Upper lobe of left lung (tissue), 6 donors: ENCODE measurements around the gene TRAF3. TPM values are rescaled to one million over a fixed set of nuclear protein-coding genes. Genes with fewer than 3 reads are reported as not detected.
A peak's percentile ranks its signal among the peaks of the same experiment; 100 is the strongest.

Experiments used
- ATAC-seq, 2 donors: fragments of 200-7000 bp; cut with Tn5 transposase; one replicate each; pipeline ENCODE4 v1.9.1; 2022; ENCODE audit warnings: mild to moderate bottlenecking in 2 of 2, moderate library complexity in 2 of 2; ENCODE audit not compliant: low FRiP score in 2 of 2
- DNase-seq, 2 donors: peaks; one replicate each; pipeline ENCODE4 v3.0.0-alpha.2; 2019 to 2020
- H3K27ac ChIP-seq, 4 donors: fragments of 200-600 bp; sonication (generic); one replicate each; pipeline ENCODE4 v1.5.1; 2016 to 2019
- H3K27me3 ChIP-seq, 4 donors: fragments of 200-600 bp; sonication (generic); one replicate each; pipeline ENCODE4 v1.5.1; 2017 to 2019
- H3K36me3 ChIP-seq, 4 donors: fragments of 200-600 bp; sonication (generic); one replicate each; pipeline ENCODE4 v1.5.1; 2016 to 2019
- H3K4me1 ChIP-seq, 4 donors: fragments of 200-600 bp; sonication (generic); one replicate each; pipeline ENCODE4 v1.5.1; 2018 to 2019
- H3K4me3 ChIP-seq, 4 donors: fragments of 200-600 bp; sonication (generic); one replicate each; pipeline ENCODE4 v1.5.1; 2017 to 2019; ENCODE audit warnings: mild to moderate bottlenecking in 2 of 4, moderate library complexity in 1 of 4
- H3K9me3 ChIP-seq, 4 donors: fragments of 200-600 bp; sonication (generic); one replicate each; pipeline ENCODE4 v1.5.1; 2018 to 2019
- EP300 ChIP-seq, 4 donors: sonication (generic); formaldehyde crosslinking; IDR thresholded peaks; one replicate each; pipeline ENCODE4 v1.5.1; 2017; ENCODE audit warnings: antibody characterized with exemption in 4 of 4, control low read depth in 2 of 4
- POLR2A ChIP-seq, 4 donors: fragments of 450-650 bp; IDR thresholded peaks; one replicate each; pipeline ENCODE4 v1.5.1; 2016 to 2017; ENCODE audit warnings: antibody characterized with exemption in 4 of 4, mild to moderate bottlenecking in 2 of 4
- POLR2AphosphoS5 ChIP-seq, 2 donors: sonication (generic); formaldehyde crosslinking; IDR thresholded peaks; one replicate each; pipeline ENCODE4 v1.5.1; 2017; ENCODE audit warnings: antibody characterized with exemption in 2 of 2
- WGBS, 2 donors: methylation state at CpG; one replicate each; pipeline ENCODE4 v1.1.5; 2017 to 2018; 5-methylcytosine and 5-hydroxymethylcytosine counted together
- total RNA-seq, 6 donors: library from RNA; depleted of rRNA in 4 of 6; stranded (reverse); fragments of >200 nt in 4 of 6; gene quantifications; one replicate each; pipeline versions ENCODE4 v1.1.0 to v1.2.1, GENCODE V29; 2016 to 2021
- TF ChIP-seq, protein P1 (sequence below), 6 experiments: fragments of 450-650 bp in 4 of 6; fragments of 200-600 bp in 2 of 6; sonication (generic) in 2 of 6; IDR thresholded peaks; one replicate each; pipeline ENCODE4 v1.5.1; 2016 to 2019; ENCODE audit warnings: antibody characterized with exemption in 6 of 6
- donor health status: DM: no; HTN: no; CAD: no; lungs with moderate emphysema.
- donor health status: DM: no; HTN: yes; CAD: no; lungs with severe emphysema.

The TRAF3 gene
- total RNA-seq, 6 donors from 2014 or later: 14.7 to 45.4 (median 22.1) TPM

DNA sequence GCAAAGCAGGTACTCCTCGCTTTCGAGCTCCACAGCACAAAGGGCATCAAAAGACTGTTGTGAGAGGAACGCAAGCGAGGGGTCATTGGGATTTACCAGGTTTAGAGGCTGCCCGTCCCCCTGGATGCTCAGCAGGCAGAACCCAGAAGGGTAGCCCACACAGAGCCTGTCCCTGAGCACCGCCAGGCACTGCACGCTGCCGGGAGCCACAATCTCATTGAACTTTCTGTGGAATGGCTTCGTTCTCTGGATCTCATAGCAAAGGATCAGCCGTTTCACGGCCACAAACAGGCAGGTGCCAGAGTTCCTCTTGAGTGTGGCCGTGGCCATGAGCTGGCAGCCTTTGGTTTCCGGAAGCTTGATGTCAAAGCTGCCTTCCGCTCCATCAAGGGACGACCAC, 166.7 kb downstream of the TRAF3 start:
- TF ChIP-seq POLR2AphosphoS5 (IDR thresholded peaks at IDR 0.05): no peak
- TF ChIP-seq, protein P1, sequence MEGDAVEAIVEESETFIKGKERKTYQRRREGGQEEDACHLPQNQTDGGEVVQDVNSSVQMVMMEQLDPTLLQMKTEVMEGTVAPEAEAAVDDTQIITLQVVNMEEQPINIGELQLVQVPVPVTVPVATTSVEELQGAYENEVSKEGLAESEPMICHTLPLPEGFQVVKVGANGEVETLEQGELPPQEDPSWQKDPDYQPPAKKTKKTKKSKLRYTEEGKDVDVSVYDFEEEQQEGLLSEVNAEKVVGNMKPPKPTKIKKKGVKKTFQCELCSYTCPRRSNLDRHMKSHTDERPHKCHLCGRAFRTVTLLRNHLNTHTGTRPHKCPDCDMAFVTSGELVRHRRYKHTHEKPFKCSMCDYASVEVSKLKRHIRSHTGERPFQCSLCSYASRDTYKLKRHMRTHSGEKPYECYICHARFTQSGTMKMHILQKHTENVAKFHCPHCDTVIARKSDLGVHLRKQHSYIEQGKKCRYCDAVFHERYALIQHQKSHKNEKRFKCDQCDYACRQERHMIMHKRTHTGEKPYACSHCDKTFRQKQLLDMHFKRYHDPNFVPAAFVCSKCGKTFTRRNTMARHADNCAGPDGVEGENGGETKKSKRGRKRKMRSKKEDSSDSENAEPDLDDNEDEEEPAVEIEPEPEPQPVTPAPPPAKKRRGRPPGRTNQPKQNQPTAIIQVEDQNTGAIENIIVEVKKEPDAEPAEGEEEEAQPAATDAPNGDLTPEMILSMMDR (IDR thresholded peaks at IDR 0.05): no peak
- no peak for TF ChIP-seq POLR2A (IDR thresholded peaks at IDR 0.05)
- no peak for TF ChIP-seq EP300 (IDR thresholded peaks at IDR 0.05)
- peak in 1 of 2 donors; percentile 29 for DNase-seq
- H3K4me1 ChIP-seq: peaks cover 0 to 15% (median 7%) of the 10 kb centered on the region in 4 donors
- no peak overlapping the region for H3K27ac ChIP-seq
- H3K4me3 ChIP-seq: no peak overlapping the region
- no peak for ATAC-seq
- H3K9me3 ChIP-seq: no peaks in the 10 kb centered on the region
- H3K27me3 ChIP-seq: no peaks in the 10 kb centered on the region
- peaks cover 34 to 93% (median 82%) of the 10 kb centered on the region in 4 donors for H3K36me3 ChIP-seq
- 92 to 99% methylated on average over 10 to 15 of the region's 15 CpGs for WGBS, 2 donors

DNA sequence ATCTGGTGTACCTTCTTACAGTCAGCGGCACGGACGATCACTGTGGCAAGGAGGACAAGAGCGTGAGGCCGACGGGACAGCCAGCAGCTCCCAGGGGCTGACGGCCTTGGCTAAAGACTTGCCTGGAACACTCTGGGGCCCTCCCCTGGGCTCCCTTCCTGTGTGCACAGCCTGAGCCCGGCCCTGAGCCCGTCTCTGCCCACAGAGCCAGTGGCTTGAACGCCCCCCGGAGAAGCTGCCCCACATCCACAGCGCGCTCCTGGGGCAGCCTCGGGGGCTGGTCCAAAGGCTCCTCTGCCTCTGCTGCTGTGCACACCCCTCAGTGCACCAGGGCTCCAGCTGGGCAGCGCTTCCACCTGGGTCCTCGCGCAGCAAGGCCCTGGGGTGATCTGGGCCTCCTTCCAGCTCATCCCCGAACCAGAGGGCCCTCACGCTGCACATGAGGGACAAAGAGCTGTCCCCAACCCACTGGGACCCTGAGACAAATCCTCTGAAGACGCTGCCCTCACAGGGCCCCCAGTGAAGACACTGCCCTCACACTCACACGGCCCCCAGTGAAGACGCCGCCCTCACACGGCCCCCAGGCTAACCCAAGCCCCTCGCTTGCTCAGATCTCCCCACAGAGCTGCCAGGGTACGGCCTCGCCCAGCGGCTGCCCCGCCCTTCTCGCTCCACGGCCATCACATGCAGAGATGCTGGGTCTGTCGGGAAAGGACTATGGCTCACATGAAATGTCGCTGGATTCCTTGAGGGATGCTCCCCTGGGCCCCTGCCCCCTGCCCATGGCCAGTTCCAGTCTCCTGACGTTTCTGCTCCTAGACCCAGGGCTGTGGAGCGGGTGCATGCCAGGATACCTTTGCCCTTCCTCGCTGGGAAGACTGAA, 167.4 kb downstream of the TRAF3 start:
- Histone ChIP-seq H3K27ac (no peak overlapping the region), H3K36me3 (peaks cover 36 to 93% (median 82%) of the 10 kb centered on the region in 4 donors), H3K27me3 (no peaks in the 10 kb centered on the region), H3K9me3 (no peaks in the 10 kb centered on the region), H3K4me1 (peaks cover 0 to 15% (median 7%) of the 10 kb centered on the region in 4 donors), H3K4me3 (no peak overlapping the region)
- TF ChIP-seq EP300 (IDR thresholded peaks at IDR 0.05) (no peak), POLR2AphosphoS5 (IDR thresholded peaks at IDR 0.05) (no peak), POLR2A (IDR thresholded peaks at IDR 0.05) (no peak)
- TF ChIP-seq, protein P1 (IDR thresholded peaks at IDR 0.05): no peak
- DNase-seq (peak in 1 of 2 donors; percentile 77), ATAC-seq (no peak)
- WGBS, 2 donors: 86 to 94% methylated on average over 11 to 19 of the region's 36 CpGs

DNA sequence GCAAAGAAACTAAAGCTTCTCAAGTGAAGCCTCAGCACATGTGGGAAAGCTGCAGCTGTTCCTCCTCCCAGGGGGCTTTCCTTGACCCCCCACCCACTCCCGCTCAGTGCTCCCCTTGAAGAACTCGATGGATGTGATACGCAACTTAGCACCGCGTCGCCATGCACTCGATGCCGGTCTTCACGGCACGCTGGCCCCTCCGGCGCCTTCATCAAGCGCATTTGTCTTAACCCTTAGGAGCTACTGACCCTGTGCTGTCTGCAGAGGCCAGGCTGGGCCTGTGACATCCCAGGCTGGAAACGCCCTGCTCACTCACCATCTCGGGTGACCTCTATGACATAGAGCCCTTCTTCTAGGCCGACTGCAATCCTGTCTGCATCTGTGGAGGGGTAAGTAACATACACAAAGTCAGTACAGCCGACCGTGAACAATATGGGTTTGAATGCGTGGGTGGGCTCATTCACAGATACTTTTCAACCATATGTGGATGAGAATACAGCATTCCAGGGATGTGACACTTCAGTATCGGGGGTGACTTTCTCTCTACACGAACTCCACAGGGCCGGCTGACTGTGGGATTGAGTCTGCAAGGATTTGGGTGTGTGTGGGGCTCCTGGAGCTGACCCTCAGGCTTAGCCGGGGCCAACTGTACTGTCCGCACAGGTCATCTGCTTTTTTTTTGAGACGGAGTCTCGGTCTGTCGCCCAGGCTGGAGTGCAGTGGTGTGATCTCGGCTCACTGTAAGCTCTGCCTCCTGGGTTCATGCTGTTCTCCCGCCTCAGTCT, 168.3 kb downstream of the TRAF3 start:
- Histone ChIP-seq H3K36me3 (peaks cover 36 to 94% (median 83%) of the 10 kb centered on the region in 4 donors), H3K4me1 (peaks cover 0 to 9% (median 7%) of the 10 kb centered on the region in 4 donors), H3K27me3 (no peaks in the 10 kb centered on the region), H3K27ac (no peak overlapping the region), H3K9me3 (no peaks in the 10 kb centered on the region), H3K4me3 (no peak overlapping the region)
- TF ChIP-seq, protein P1 (IDR thresholded peaks at IDR 0.05): no peak
- TF ChIP-seq EP300 (IDR thresholded peaks at IDR 0.05) (no peak), POLR2AphosphoS5 (IDR thresholded peaks at IDR 0.05) (no peak), POLR2A (IDR thresholded peaks at IDR 0.05) (no peak)
- ATAC-seq (no peak), DNase-seq (peak in 1 of 2 donors; percentile 64)
- 90 to 93% methylated on average over 29 of the region's 29 CpGs for WGBS, 2 donors

DNA sequence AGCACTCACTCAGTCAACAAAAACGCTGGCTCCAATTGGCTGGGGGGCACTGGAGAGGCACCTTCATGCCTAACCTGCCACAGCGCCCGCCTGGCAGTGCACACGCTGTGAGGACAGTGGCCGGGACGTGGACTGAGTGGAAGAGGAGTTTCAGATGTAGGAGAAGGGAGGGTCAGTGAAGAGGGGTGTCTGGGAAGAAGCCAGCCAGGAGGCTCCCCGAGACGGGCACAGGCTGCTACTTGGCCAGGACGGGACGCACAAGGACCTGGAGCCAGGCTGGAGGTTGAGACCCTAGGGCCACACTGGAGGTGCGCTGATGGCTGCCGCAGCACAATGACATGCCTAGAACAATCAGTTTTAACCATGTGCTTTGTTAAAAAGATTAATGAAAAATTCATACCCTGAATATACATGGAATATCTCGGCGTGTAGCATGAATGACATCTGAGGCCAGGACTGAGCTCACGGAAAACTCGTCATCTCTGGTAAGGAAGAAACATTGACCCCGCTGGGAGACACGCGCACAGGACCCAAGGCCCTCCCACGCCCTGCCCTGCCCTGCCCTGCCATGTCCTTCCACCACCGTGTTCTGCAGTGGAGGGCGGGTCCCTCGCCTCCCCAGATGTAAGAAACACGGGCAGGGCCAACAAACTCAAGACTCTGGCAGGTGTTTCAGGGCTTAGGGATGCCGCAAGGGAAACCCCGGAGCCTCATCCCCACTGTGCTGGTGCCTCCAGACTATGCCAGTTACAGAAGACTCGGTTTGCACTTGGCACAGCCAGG, 170.3 kb downstream of the TRAF3 start:
- no peak overlapping the region for H3K4me3 ChIP-seq
- H3K9me3 ChIP-seq: no peaks in the 10 kb centered on the region
- H3K36me3 ChIP-seq: peaks cover 39 to 94% (median 87%) of the 10 kb centered on the region in 4 donors
- no peak overlapping the region for H3K27ac ChIP-seq
- ATAC-seq (no peak), DNase-seq (peak in 1 of 2 donors; percentile 52)
- TF ChIP-seq POLR2AphosphoS5 (IDR thresholded peaks at IDR 0.05): no peak
- TF ChIP-seq EP300 (IDR thresholded peaks at IDR 0.05): no peak
- TF ChIP-seq, protein P1 (IDR thresholded peaks at IDR 0.05): no peak
- no peak for TF ChIP-seq POLR2A (IDR thresholded peaks at IDR 0.05)
- no peaks in the 10 kb centered on the region for H3K27me3 ChIP-seq
- 88 to 91% methylated on average over 22 to 27 of the region's 27 CpGs for WGBS, 2 donors
- H3K4me1 ChIP-seq: no peaks in the 10 kb centered on the region
